Heart right ventricle (tissue), 16 donors: ENCODE results near the gene MICAL3. TPM values are rescaled to one million over a fixed set of nuclear protein-coding genes. Genes with fewer than 3 reads are reported as not detected.
A peak's percentile ranks its signal among the peaks of the same experiment; 100 is the strongest.

Experiments
- ATAC-seq, 8 donors: fragments of 200-7000 bp; cut with Tn5 transposase; one replicate each; pipeline ENCODE4 v1.9.1; 2020; ENCODE audit warnings: mild to moderate bottlenecking in 8 of 8, moderate library complexity in 8 of 8, moderate number of reproducible peaks in 1 of 8
- DNase-seq, 2 donors: peaks; one replicate each; pipeline ENCODE4 v3.0.0-alpha.2; 2020
- H3K27ac ChIP-seq, 10 donors: fragments of 200-600 bp; sonication (generic) in 2 of 10; one replicate each; pipeline versions ENCODE4 v1.5.0 to v1.8.0; 2020 to 2022; ENCODE audit warnings: mild to moderate bottlenecking in 3 of 10
- H3K27me3 ChIP-seq, 7 donors: fragments of 200-600 bp; one replicate each; pipeline ENCODE4 v1.8.0; 2021 to 2022; ENCODE audit warnings: mild to moderate bottlenecking in 2 of 7
- H3K36me3 ChIP-seq, 9 donors: fragments of 200-600 bp; sonication (generic) in 1 of 9; one replicate each; pipeline versions ENCODE4 v1.5.0 to v1.8.0; 2020 to 2022; ENCODE audit warnings: mild to moderate bottlenecking in 2 of 9
- H3K4me1 ChIP-seq, 9 donors: fragments of 200-600 bp; sonication (generic) in 1 of 9; one replicate each; pipeline versions ENCODE4 v1.5.0 to v1.8.0; 2020 to 2022; ENCODE audit warnings: mild to moderate bottlenecking in 4 of 9
- H3K4me3 ChIP-seq, 10 donors: fragments of 200-600 bp; sonication (generic) in 2 of 10; one replicate each; pipeline versions ENCODE4 v1.5.0 to v1.8.0; 2020 to 2022; ENCODE audit warnings: mild to moderate bottlenecking in 7 of 10, moderate library complexity in 2 of 10
- H3K9me3 ChIP-seq, 11 donors: fragments of 200-600 bp in 10 of 11; sonication (generic) in 2 of 11; one replicate each; pipeline versions ENCODE4 v1.5.0 to v1.8.0; 2013 to 2022; ENCODE audit warnings: mild to moderate bottlenecking in 2 of 11, control low read depth in 1 of 11, moderate library complexity in 1 of 11
- CTCF ChIP-seq, 9 donors: fragments of 200-600 bp; sonication (generic) in 2 of 9; IDR thresholded peaks; one replicate each; pipeline versions ENCODE4 v1.5.0 to v1.8.0; 2021 to 2022; ENCODE audit warnings: antibody characterized with exemption in 9 of 9, mild to moderate bottlenecking in 5 of 9, moderate library complexity in 1 of 9
- WGBS, 2 donors: extraction: QIAGEN DNeasy Blood & Tissue Kit; methylation state at CpG; one replicate each; pipeline ENCODE4 v1.1.7; 2013; ENCODE audit warnings: inconsistent platforms in 1 of 2; 5-methylcytosine and 5-hydroxymethylcytosine counted together
- intact Hi-C, 10 donors: fragments of 100-400 bp; cut with DNase I; formaldehyde crosslinking; loops; one replicate each; pipeline versions ENCODE4 v1.11.1 to v1.14.2; 2022
- polyA plus RNA-seq, 2 donors: library from polyadenylated mRNA; stranded (reverse); fragments of 200-250 nt; gene quantifications; one replicate each; pipeline ENCODE4 v1.2.3, GENCODE V29; 2013
- total RNA-seq, 10 donors: library from RNA; stranded (reverse); fragmentation: NEBNext Ultra II Directional in 3 of 10; extraction: Animal tissue kit (Norgen Biotek cat#: 25700) in 3 of 10; gene quantifications; one replicate each; pipeline versions ENCODE4 v1.2.1 to v1.2.4, GENCODE V29; 2021 to 2023
- donor health status: Arrhythmogenic right ventricular cardiomyopathy.
- donor health status: ischemic (EF 13 %, LVEDD 7.1; RV severe dilation, severe dysfunction).
- donor health status: healthy with polysubstance abuse.
- donor health status: DM: no; HTN: yes; CAD: no.
- donor health status: DM: no; HTN: no; CAD: no.
- donor health status: ischemic (EF 25% LVEDD 6.9; RV normal size, moderate dysfunction).
- donor health status: ischemic (EF 25% LVEDD 5.7; RV mildly dilated, moderate dysfunction).
- donor health status: healthy.
- donor health status: DM: yes; HTN: yes; CAD: no.
- donor health status: Ischemic cardiomyopathy.
- donor health status: ischemic (EF 35%, LVEDD 5.7; RV mildly dilated, moderate dysfunction).
- donor health status: nonischemic (EF 11% LVEDD 7.7; RV severe dilation, severe dysfunction).
- donor health status: DM: yes; HTN: yes; CAD: no.
- donor health status: PGD.
- donor health status: ischemic (EF 29% LVEDD 5.4; RV normal size, mild dysfunction).
- donor health status: nonischemic (EF 23%, LVEDD 6.1; RV moderate dilation, normal function).

MICAL3 gene
- total and polyA plus RNA-seq, 12 donors: 13.2 to 137 (median 109) TPM

GRCh38 chr22:17921871-17922821 is 102.2 kb downstream of the MICAL3 start:
- Histone ChIP-seq H3K4me3 (peak overlapping the region in 3 of 10 donors; percentile 18 to 23 (median 22)), H3K4me1 (peaks cover 20 to 99% (median 80%) of the 10 kb centered on the region in 9 donors), H3K27ac (peak overlapping the region; percentile 63 to 96 (median 88)), H3K27me3 (no peaks in the 10 kb centered on the region), H3K36me3 (no peaks in the 10 kb centered on the region), H3K9me3 (no peaks in the 10 kb centered on the region)
- intact Hi-C loops: loop anchor here in 1 of 10 donors (2.0 kb wide), 1 partner anchor 23 kb away; no protein-coding TSS in a partner anchor
- no peak for TF ChIP-seq CTCF (IDR thresholded peaks at IDR 0.05)
- DNase-seq: peak; percentile 36 to 51
- WGBS, 2 donors: 52 to 67% methylated on average over 14 of the region's 14 CpGs
- ATAC-seq: peak; percentile 18 to 47 (median 42)

GRCh38 chr22:17920992-17921650 is 103.2 kb downstream of the MICAL3 start:
- H3K27ac ChIP-seq: peak overlapping the region; percentile 63 to 96 (median 88)
- 63 to 79% methylated on average over 6 of the region's 6 CpGs for WGBS, 2 donors
- no peak for ATAC-seq
- H3K9me3 ChIP-seq: no peaks in the 10 kb centered on the region
- no peak for TF ChIP-seq CTCF (IDR thresholded peaks at IDR 0.05)
- peak overlapping the region in 3 of 10 donors; percentile 18 to 23 (median 22) for H3K4me3 ChIP-seq
- H3K4me1 ChIP-seq: peaks cover 20 to 100% (median 79%) of the 10 kb centered on the region in 9 donors
- H3K27me3 ChIP-seq: no peaks in the 10 kb centered on the region
- no peak for DNase-seq
- intact Hi-C loops: no loop called here
- no peaks in the 10 kb centered on the region for H3K36me3 ChIP-seq

GRCh38 chr22:17920145-17920605 is 104.2 kb downstream of the MICAL3 start:
- TF ChIP-seq CTCF (IDR thresholded peaks at IDR 0.05): peak in 3 of 9 donors; percentile 7 to 28 (median 13)
- ATAC-seq (peak; percentile 70 to 90 (median 88)), DNase-seq (peak; percentile 70 to 86)
- Histone ChIP-seq H3K27ac (peak overlapping the region; percentile 65 to 96 (median 88)), H3K27me3 (no peaks in the 10 kb centered on the region), H3K36me3 (no peaks in the 10 kb centered on the region), H3K9me3 (no peaks in the 10 kb centered on the region), H3K4me3 (peak overlapping the region in 7 of 10 donors; percentile 6 to 26 (median 20)), H3K4me1 (peaks cover 17 to 100% (median 74%) of the 10 kb centered on the region in 9 donors)
- WGBS, 2 donors: 8% methylated on average over 15 of the region's 15 CpGs
- intact Hi-C loops: no loop called here
